Ureter (tissue), 1 donor: ENCODE measurements around the gene ZNF276. TPM values are rescaled to one million over a fixed set of nuclear protein-coding genes. Genes with fewer than 3 reads are reported as not detected.
A peak's percentile ranks its signal among the peaks of the same experiment; 100 is the strongest.
"Not testable (repeated sequence)": the region's sequence is repeated elsewhere in the genome, so short reads cannot be mapped to it uniquely, and the experiment has no call there.

Experiments used
- DNase-seq: peaks from one replicate; pipeline ENCODE4 v3.0.0-alpha.2; 2020; ENCODE audit warnings: low spot score
- total RNA-seq: library from RNA; stranded (reverse); gene quantifications from one replicate; pipeline ENCODE4 v1.2.4, GENCODE V29; 2023
- donor health status: DM: yes; HTN: yes; CAD: no.

The ZNF276 gene
- 44.1 TPM for total RNA-seq

- peak; percentile 79 for DNase-seq
Measured at GRCh38 chr16:89720813-89721545, at the start of gene ZNF276, which contains the start of gene VPS9D1. Gene ZNF276 (plus strand): TSS chr16:89721537. CDS start chr16:89721641, 104 bp downstream. Gene VPS9D1 (minus strand): TSS chr16:89720898. CDS start chr16:89720861, 37 bp downstream.

- DNase-seq = not testable (repeated sequence)
Measured at GRCh38 chr16:89671565-89671964, 49.8 kb upstream of the ZNF276 start.

- DNase-seq = no peak
Measured at GRCh38 chr16:89672177-89672941, 49.0 kb upstream of the ZNF276 start.

- DNase-seq = no peak
Measured at GRCh38 chr16:89678258-89678657, 43.1 kb upstream of the ZNF276 start.

GRCh38 chr16:89685916-89686315 lies 35.4 kb upstream of the ZNF276 start:
- DNase-seq = no peak

GRCh38 chr16:89686520-89687091 lies 34.7 kb upstream of the ZNF276 start, which contains the start of gene CDK10:
Gene CDK10 (plus strand): TSS chr16:89686689. CDS start chr16:89686711, 22 bp downstream.
- peak; percentile 92 for DNase-seq

GRCh38 chr16:89687092-89687940 lies 34.0 kb upstream of the ZNF276 start:
- no peak for DNase-seq

- no peak for DNase-seq
Measured at GRCh38 chr16:89688395-89688794, 32.9 kb upstream of the ZNF276 start.

GRCh38 chr16:89689142-89689541 lies 32.2 kb upstream of the ZNF276 start:
- DNase-seq = no peak

- not testable (repeated sequence) for DNase-seq
Measured at GRCh38 chr16:89689621-89690020, 31.7 kb upstream of the ZNF276 start.

GRCh38 chr16:89690392-89690901 lies 30.9 kb upstream of the ZNF276 start:
- no peak for DNase-seq

GRCh38 chr16:89691231-89691985 lies 29.9 kb upstream of the ZNF276 start:
- DNase-seq = no peak

GRCh38 chr16:89691986-89692569 lies 29.3 kb upstream of the ZNF276 start:
- DNase-seq = no peak

GRCh38 chr16:89693289-89693731 lies 28.0 kb upstream of the ZNF276 start:
- no peak for DNase-seq

- DNase-seq = no peak
Measured at GRCh38 chr16:89693931-89694783, 27.2 kb upstream of the ZNF276 start.

- not testable (repeated sequence) for DNase-seq
Measured at GRCh38 chr16:89694784-89695085, 26.6 kb upstream of the ZNF276 start.

- DNase-seq = no peak
Measured at GRCh38 chr16:89695086-89695874, 26.1 kb upstream of the ZNF276 start.

GRCh38 chr16:89695875-89696669 lies 25.3 kb upstream of the ZNF276 start:
- no peak for DNase-seq
